Peyer's patch (tissue), 4 donors: ENCODE measurements around the gene GOLGA8A. TPM values are rescaled to one million over a fixed set of nuclear protein-coding genes. Genes with fewer than 3 reads are reported as not detected.

Experiments used
- DNase-seq, 3 donors: peaks; one replicate each; pipeline ENCODE4 v3.0.0-alpha.2; 2017 to 2019
- H3K27ac ChIP-seq, 4 donors: fragments of 200-600 bp; sonication (generic); one replicate each; pipeline ENCODE4 v1.5.1; 2016 to 2019
- H3K27me3 ChIP-seq, 2 donors: fragments of 200-600 bp; sonication (generic); one replicate each; pipeline ENCODE4 v1.5.1; 2019
- H3K36me3 ChIP-seq, 3 donors: fragments of 200-600 bp; sonication (generic); one replicate each; pipeline ENCODE4 v1.5.1; 2016 to 2019
- H3K4me1 ChIP-seq, 4 donors: fragments of 200-600 bp; sonication (generic); one replicate each; pipeline ENCODE4 v1.5.1; 2016 to 2019
- H3K4me3 ChIP-seq, 4 donors: fragments of 200-600 bp; sonication (generic); 1 replicate in 3 of 4; 2 replicates in 1 of 4; pipeline ENCODE4 v1.5.1; 2016 to 2019; ENCODE audit warnings: mild to moderate bottlenecking in 1 of 4
- H3K9me3 ChIP-seq, 4 donors: fragments of 200-600 bp; sonication (generic); one replicate each; pipeline ENCODE4 v1.5.1; 2016 to 2019; ENCODE audit warnings: mild to moderate bottlenecking in 1 of 4
- CTCF ChIP-seq, 6 experiments: fragments of 450-650 bp in 4 of 6; fragments of 200-600 bp in 2 of 6; sonication (generic) in 1 of 6; IDR thresholded peaks; one replicate each; pipeline ENCODE4 v1.5.1; 2017 to 2019; ENCODE audit warnings: antibody characterized with exemption in 6 of 6, mild to moderate bottlenecking in 3 of 6, moderate library complexity in 1 of 6
- POLR2A ChIP-seq, 2 donors: fragments of 450-650 bp; IDR thresholded peaks; one replicate each; pipeline ENCODE4 v1.5.1; 2017; ENCODE audit warnings: antibody characterized with exemption in 2 of 2, mild to moderate bottlenecking in 2 of 2, moderate library complexity in 2 of 2
- total RNA-seq, 4 donors: library from RNA; depleted of rRNA; stranded (reverse); fragments of >200 nt; gene quantifications; one replicate each; pipeline ENCODE4 v1.1.0, GENCODE V29; 2016

Gene GOLGA8A
- 100 to 1,000 TPM in 2 of 4 donors, 10 to 100 TPM in 2; 23.6 to 153 (median 93.3) TPM for total RNA-seq

- no peak for TF ChIP-seq CTCF (IDR thresholded peaks at IDR 0.05)
- no peak for TF ChIP-seq POLR2A (IDR thresholded peaks at IDR 0.05)
Observed at GRCh38 chr15:34437687-34438086, at the start of gene GOLGA8A. Gene GOLGA8A (minus strand): TSS chr15:34437808. CDS start chr15:34389691, 48,117 bp downstream.

GRCh38 chr15:34483644-34484043 is 46.0 kb upstream of the GOLGA8A start:
- Histone ChIP-seq H3K4me1 (no peaks in the 10 kb centered on the region), H3K27me3 (no peaks in the 10 kb centered on the region), H3K4me3 (no peak overlapping the region), H3K27ac (no peak overlapping the region), H3K9me3 (no peaks in the 10 kb centered on the region), H3K36me3 (no peaks in the 10 kb centered on the region)
- TF ChIP-seq CTCF (IDR thresholded peaks at IDR 0.05), result no peak
- TF ChIP-seq POLR2A (IDR thresholded peaks at IDR 0.05), result no peak
- DNase-seq, result no peak

More at GRCh38 chr15:34437687-34438086, at the start of gene GOLGA8A:
- peak within 1 kb of the TSS in 2 of 4 donors; percentile 30 to 58 for H3K27ac ChIP-seq
- no peaks in the 10 kb centered on the region for H3K9me3 ChIP-seq
- peak; percentile 69 to 81 (median 69) for DNase-seq
- H3K4me3 ChIP-seq, result peak within 1 kb of the TSS; percentile 58 to 77 (median 68)
- H3K27me3 ChIP-seq, result no peaks in the 10 kb centered on the region
- H3K4me1 ChIP-seq, result peaks cover 0 to 14% (median 0%) of the 10 kb centered on the region in 4 donors
- H3K36me3 ChIP-seq, result peaks cover 0 to 4% (median 0%) of the 10 kb centered on the region in 3 donors

- Histone ChIP-seq H3K36me3 (no peaks in the 10 kb centered on the region), H3K4me3 (no peak overlapping the region), H3K9me3 (no peaks in the 10 kb centered on the region), H3K27ac (no peak overlapping the region), H3K27me3 (no peaks in the 10 kb centered on the region), H3K4me1 (no peaks in the 10 kb centered on the region)
- no peak for DNase-seq
- TF ChIP-seq CTCF (IDR thresholded peaks at IDR 0.05), result no peak
- no peak for TF ChIP-seq POLR2A (IDR thresholded peaks at IDR 0.05)
Observed at GRCh38 chr15:34481370-34481769, 43.8 kb upstream of the GOLGA8A start.

GRCh38 chr15:34473840-34474239 is 36.2 kb upstream of the GOLGA8A start:
- Histone ChIP-seq H3K27ac (no peak overlapping the region), H3K4me1 (no peaks in the 10 kb centered on the region), H3K4me3 (no peak overlapping the region), H3K36me3 (no peaks in the 10 kb centered on the region), H3K9me3 (no peaks in the 10 kb centered on the region), H3K27me3 (no peaks in the 10 kb centered on the region)
- TF ChIP-seq POLR2A (IDR thresholded peaks at IDR 0.05) (no peak), CTCF (IDR thresholded peaks at IDR 0.05) (no peak)
- no peak for DNase-seq

GRCh38 chr15:34472947-34473346 is 35.3 kb upstream of the GOLGA8A start:
- DNase-seq, result no peak
- H3K4me1 ChIP-seq, result no peaks in the 10 kb centered on the region
- H3K27me3 ChIP-seq, result no peaks in the 10 kb centered on the region
- H3K27ac ChIP-seq, result no peak overlapping the region
- no peak overlapping the region for H3K4me3 ChIP-seq
- no peak for TF ChIP-seq CTCF (IDR thresholded peaks at IDR 0.05)
- no peaks in the 10 kb centered on the region for H3K9me3 ChIP-seq
- H3K36me3 ChIP-seq, result no peaks in the 10 kb centered on the region

- Histone ChIP-seq H3K4me3 (no peak overlapping the region), H3K4me1 (no peaks in the 10 kb centered on the region), H3K36me3 (no peaks in the 10 kb centered on the region), H3K27me3 (no peaks in the 10 kb centered on the region), H3K9me3 (no peaks in the 10 kb centered on the region), H3K27ac (no peak overlapping the region)
- TF ChIP-seq CTCF (IDR thresholded peaks at IDR 0.05) (no peak), POLR2A (IDR thresholded peaks at IDR 0.05) (no peak)
- no peak for DNase-seq
Observed at GRCh38 chr15:34470892-34471291, 33.3 kb upstream of the GOLGA8A start.
